ENCODE results near the gene HEY2. TPM values are rescaled to one million over a fixed set of nuclear protein-coding genes. Genes with fewer than 3 reads are reported as not detected.

Gene HEY2
- total RNA-seq, 4 donors from 2014 or later: 1.7 to 3.1 (median 2.3) TPM

DNA sequence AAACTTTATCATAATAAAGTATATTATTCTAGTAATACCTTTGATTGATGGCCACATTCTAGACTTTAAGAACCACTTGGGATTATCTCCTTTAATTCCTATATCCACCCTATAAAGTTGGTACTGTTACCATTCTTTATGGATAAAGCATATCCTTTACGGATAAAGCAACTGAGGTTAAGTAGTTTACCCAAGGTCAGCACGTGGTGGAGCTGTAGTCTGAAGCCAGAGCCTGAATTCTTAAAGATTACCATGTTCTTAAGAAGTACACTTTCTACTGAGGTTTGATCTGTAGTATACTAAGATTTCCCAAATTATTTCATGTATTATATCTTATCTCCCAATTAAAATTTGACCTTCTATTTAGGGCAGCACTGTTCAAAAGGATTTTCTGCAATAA, 38.4 kb downstream of the HEY2 start:
- 31% methylated on average over 2 of the region's 2 CpGs for WGBS
- intact Hi-C loops (cut with DNase I): loop anchor here (2.0 kb wide), 1 partner anchor 169 kb away; the partner anchor contains the start of gene HINT3
- no peak for DNase-seq (ENCODE audit: extremely low spot score)

DNA sequence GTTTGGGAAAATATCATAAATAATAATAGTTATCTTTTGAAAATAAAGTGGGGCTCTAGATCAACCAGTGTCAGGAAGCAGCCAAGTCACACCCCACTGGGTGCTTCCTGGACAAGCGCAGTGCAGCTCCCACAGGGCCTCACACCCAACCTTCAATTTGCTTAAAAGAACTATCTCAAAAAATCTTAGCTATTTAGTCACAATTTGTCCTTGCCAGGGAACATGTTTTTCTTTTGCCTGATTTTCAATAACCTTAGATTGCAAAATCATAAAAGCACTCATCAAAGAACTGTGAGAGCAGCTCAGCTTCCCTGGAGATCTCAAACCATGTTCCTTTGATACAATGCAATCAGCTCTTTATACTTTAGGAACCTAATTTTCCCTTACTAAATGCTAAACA, 39.7 kb downstream of the HEY2 start:
- DNase-seq (ENCODE audit: extremely low spot score): no peak
- TF ChIP-seq POLR2AphosphoS5 (IDR thresholded peaks at IDR 0.05) (peak in 1 of 2 donors; percentile 29), POLR2A (IDR thresholded peaks at IDR 0.05; ENCODE audit: low read depth) (no peak), EP300 (IDR thresholded peaks at IDR 0.05) (no peak)
- Histone ChIP-seq H3K36me3 (no peaks in the 10 kb centered on the region), H3K4me1 (peaks cover 15 to 39% (median 26%) of the 10 kb centered on the region in 4 donors), H3K27me3 (no peaks in the 10 kb centered on the region), H3K9me3 (no peaks in the 10 kb centered on the region), H3K4me3 (peak overlapping the region in 1 of 4 donors; percentile 87), H3K27ac (replicated peaks in 1 of 4) (peak overlapping the region; percentile 92 to 99 (median 96))
- intact Hi-C loops (cut with DNase I): loop anchor here (2.0 kb wide), 1 partner anchor 168 kb away; the partner anchor contains the start of gene HINT3
- 57% methylated on average over 1 of the region's 1 CpG for WGBS

More for the DNA sequence above, 38.4 kb downstream of the HEY2 start:
- Histone ChIP-seq H3K4me1 (peaks cover 15 to 29% (median 20%) of the 10 kb centered on the region in 4 donors), H3K27me3 (no peaks in the 10 kb centered on the region), H3K4me3 (no peak overlapping the region), H3K27ac (replicated peaks in 1 of 4) (no peak overlapping the region), H3K36me3 (no peaks in the 10 kb centered on the region), H3K9me3 (no peaks in the 10 kb centered on the region)
- TF ChIP-seq, protein P1, sequence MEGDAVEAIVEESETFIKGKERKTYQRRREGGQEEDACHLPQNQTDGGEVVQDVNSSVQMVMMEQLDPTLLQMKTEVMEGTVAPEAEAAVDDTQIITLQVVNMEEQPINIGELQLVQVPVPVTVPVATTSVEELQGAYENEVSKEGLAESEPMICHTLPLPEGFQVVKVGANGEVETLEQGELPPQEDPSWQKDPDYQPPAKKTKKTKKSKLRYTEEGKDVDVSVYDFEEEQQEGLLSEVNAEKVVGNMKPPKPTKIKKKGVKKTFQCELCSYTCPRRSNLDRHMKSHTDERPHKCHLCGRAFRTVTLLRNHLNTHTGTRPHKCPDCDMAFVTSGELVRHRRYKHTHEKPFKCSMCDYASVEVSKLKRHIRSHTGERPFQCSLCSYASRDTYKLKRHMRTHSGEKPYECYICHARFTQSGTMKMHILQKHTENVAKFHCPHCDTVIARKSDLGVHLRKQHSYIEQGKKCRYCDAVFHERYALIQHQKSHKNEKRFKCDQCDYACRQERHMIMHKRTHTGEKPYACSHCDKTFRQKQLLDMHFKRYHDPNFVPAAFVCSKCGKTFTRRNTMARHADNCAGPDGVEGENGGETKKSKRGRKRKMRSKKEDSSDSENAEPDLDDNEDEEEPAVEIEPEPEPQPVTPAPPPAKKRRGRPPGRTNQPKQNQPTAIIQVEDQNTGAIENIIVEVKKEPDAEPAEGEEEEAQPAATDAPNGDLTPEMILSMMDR (IDR thresholded peaks at IDR 0.05): peak in 2 of 3 experiments; percentile 12 to 13
- TF ChIP-seq POLR2AphosphoS5 (IDR thresholded peaks at IDR 0.05): no peak

DNA sequence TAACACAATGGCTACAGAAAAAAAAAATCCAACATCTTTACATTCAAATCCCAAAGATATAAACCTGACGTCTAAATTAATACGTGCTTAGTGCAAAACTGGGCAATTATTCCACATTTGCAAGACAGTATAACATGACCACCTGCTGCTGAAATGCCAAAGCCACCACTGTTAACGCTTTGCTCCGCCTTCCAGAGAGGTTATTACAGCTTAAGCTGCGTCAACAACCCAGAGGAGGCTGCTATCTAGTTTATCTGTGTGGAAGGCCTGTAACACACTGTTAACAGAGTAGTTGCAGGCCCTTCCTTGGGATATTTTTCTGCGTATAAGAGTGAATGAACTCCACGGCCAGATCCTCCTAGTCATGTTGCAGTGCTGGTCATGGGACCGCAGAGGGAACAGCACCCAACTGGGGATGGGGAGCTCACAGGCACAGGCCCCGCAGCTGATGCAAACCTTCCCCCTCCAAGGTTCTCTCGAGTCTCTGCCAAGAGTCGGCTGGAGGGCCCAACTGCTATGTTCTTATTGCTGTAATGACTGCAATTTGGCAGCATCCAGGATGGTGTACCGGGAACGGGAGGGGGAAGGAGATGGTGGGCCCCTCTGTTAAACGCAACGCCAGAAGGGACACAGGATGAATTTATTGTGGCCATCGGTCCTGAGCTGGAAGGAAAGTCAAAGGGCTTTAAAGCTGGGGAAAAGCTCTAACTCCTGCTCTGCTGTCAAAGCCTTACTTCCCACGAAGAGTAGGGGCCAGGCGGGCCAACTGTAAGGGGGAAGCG, 40.3 kb downstream of the HEY2 start:
- TF ChIP-seq EP300 (IDR thresholded peaks at IDR 0.05) (no peak), POLR2AphosphoS5 (IDR thresholded peaks at IDR 0.05) (peak; percentile 4 to 54), POLR2A (IDR thresholded peaks at IDR 0.05; ENCODE audit: low read depth) (no peak)
- Histone ChIP-seq H3K4me3 (peak overlapping the region; percentile 87 to 91 (median 90)), H3K4me1 (peaks cover 15 to 39% (median 28%) of the 10 kb centered on the region in 4 donors), H3K27me3 (no peaks in the 10 kb centered on the region), H3K36me3 (no peaks in the 10 kb centered on the region), H3K9me3 (no peaks in the 10 kb centered on the region), H3K27ac (replicated peaks in 1 of 4) (peak overlapping the region; percentile 92 to 99 (median 96))
- WGBS: 18% methylated on average over 13 of the region's 19 CpGs
- intact Hi-C loops (cut with DNase I): loop anchor here (2.0 kb wide), 1 partner anchor 167 kb away; the partner anchor contains the start of gene HINT3
- no peak for DNase-seq (ENCODE audit: extremely low spot score)

DNA sequence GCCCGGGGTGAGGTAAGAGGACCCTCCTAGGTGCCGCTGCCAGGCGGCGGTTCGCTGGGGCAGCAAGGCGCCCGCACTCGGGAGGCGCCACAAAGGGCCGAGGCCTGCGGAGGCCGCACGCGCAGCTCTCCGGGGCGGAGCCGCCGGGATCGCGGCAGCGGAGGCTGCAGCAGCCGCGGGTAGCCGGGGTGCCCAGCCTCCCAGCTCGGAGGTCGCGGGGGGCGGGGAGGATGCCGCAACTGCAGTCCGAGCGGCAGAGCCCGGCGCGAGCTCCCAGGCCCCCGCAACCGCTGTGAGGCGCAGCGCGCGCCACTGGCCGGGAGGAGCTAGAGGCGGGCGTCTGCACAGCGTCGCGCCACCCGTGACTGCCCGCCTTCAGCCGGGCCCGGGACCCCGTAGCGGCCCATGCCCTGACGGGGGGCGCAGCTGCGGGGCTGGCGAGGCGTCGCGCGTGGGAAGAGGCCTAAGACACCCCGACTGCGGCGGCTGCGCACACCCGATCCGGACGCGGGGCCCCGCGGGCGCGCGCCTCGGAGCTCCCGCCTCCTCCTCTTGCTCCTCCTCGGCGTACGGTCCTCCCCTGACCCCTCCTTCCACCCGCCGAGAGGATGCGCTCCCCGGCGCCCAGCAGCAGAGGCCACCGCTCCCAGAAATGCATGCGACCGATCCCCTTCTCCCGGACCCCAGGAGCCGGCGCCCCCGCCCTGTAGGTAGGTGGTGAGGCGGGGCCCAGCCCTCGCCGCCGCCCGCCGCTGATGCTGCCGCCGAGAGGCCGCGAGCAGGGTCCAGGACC, 41.1 kb downstream of the HEY2 start, which contains the start of gene NCOA7:
Gene NCOA7 (plus strand): TSS at position 603 of the 793 bp plus-strand sequence. CDS start 24,395 bp downstream, outside the sequence.
- DNase-seq (ENCODE audit: extremely low spot score): peak; percentile 94
- intact Hi-C loops (cut with DNase I): no loop called here
- H3K9me3 ChIP-seq: no peaks in the 10 kb centered on the region
- H3K27me3 ChIP-seq: no peaks in the 10 kb centered on the region
- H3K4me1 ChIP-seq: peaks cover 15 to 46% (median 32%) of the 10 kb centered on the region in 4 donors
- WGBS: 1% methylated on average over 15 of the region's 100 CpGs
- H3K4me3 ChIP-seq: peak within 1 kb of the TSS; percentile 87 to 91 (median 90)
- H3K36me3 ChIP-seq: no peaks in the 10 kb centered on the region
- TF ChIP-seq, protein P1 (IDR thresholded peaks at IDR 0.05): no peak
- TF ChIP-seq EP300 (IDR thresholded peaks at IDR 0.05): no peak
- TF ChIP-seq POLR2A (IDR thresholded peaks at IDR 0.05; ENCODE audit: low read depth): peak; percentile 79
- peak; percentile 76 to 90 for TF ChIP-seq POLR2AphosphoS5 (IDR thresholded peaks at IDR 0.05)
- peak within 1 kb of the TSS; percentile 92 to 99 (median 96) for H3K27ac ChIP-seq (replicated peaks in 1 of 4)

DNA sequence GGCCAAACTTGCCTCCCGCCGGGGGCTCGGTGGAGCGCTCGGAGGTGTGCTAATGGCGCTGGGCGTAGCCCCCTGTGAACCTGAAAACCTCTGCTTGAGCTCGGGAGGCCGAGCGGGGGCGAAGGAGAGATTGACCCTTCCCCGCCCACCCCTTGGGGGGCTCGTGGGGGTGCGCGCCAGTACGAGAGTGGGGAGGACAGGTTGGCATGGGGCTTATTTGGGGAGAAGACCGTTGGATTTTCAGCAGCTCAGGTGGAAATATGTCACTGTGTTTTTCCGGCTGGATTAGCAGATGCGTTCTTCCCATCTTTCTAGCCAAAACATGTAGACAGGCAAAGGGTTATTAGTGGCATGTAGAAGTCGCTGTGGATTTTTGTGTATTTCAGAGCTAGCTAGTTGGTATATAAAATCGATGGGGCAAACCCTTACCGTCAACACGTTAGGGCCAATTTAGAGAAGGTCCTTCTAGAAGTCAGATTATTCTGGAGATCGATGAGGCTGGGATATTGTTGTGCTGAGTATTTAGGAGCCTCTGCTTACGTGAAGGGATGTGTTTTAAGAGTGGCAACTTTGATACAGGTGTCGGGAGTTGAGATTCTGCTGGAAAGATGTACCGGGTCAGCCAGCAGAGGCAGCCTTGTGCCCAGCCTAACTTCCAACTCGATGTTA, 41.9 kb downstream of the HEY2 start:
- Histone ChIP-seq H3K4me1 (peaks cover 15 to 51% (median 33%) of the 10 kb centered on the region in 4 donors), H3K4me3 (peak overlapping the region; percentile 87 to 91 (median 90)), H3K27ac (replicated peaks in 1 of 4) (peak overlapping the region; percentile 92 to 99 (median 96)), H3K36me3 (no peaks in the 10 kb centered on the region), H3K9me3 (no peaks in the 10 kb centered on the region), H3K27me3 (no peaks in the 10 kb centered on the region)
- TF ChIP-seq, protein P1 (IDR thresholded peaks at IDR 0.05): peak; percentile 30 to 70 (median 53)
- TF ChIP-seq POLR2AphosphoS5 (IDR thresholded peaks at IDR 0.05) (peak; percentile 23 to 50), POLR2A (IDR thresholded peaks at IDR 0.05; ENCODE audit: low read depth) (no peak)
- 0% methylated on average over 14 of the region's 28 CpGs for WGBS
- intact Hi-C loops (cut with DNase I): no loop called here
- no peak for DNase-seq (ENCODE audit: extremely low spot score)
